Esophagus squamous epithelium (tissue), 5 donors: ENCODE data around the gene FAM20C. TPM values are rescaled to one million over a fixed set of nuclear protein-coding genes. Genes with fewer than 3 reads are reported as not detected.

Source experiments
- DNase-seq: peaks from one replicate; lab custom pipeline; 2025; lab: John Stamatoyannopoulos, UW
- H3K27ac ChIP-seq, 4 donors: fragments of 200-600 bp; sonication (generic); one replicate each; pipeline ENCODE4 v1.5.1; 2016 to 2019; ENCODE audit warnings: mild to moderate bottlenecking in 1 of 4
- H3K27me3 ChIP-seq, 4 donors: fragments of 200-600 bp; sonication (generic); 1 replicate in 3 of 4; 2 replicates in 1 of 4; pipeline versions ENCODE4 v1.5.1 to v1.6.0; 2017 to 2021; ENCODE audit warnings: antibody characterized with exemption in 1 of 4
- H3K36me3 ChIP-seq, 3 donors: fragments of 200-600 bp; sonication (generic); one replicate each; pipeline ENCODE4 v1.5.1; 2016 to 2019
- H3K4me1 ChIP-seq, 3 donors: fragments of 200-600 bp; sonication (generic); one replicate each; pipeline ENCODE4 v1.5.1; 2017 to 2019
- H3K4me3 ChIP-seq, 4 donors: fragments of 200-600 bp; sonication (generic); 1 replicate in 3 of 4; 2 replicates in 1 of 4; pipeline ENCODE4 v1.5.1; 2016 to 2019; ENCODE audit warnings: mild to moderate bottlenecking in 2 of 4, moderate library complexity in 1 of 4
- H3K9me3 ChIP-seq, 3 donors: fragments of 200-600 bp; sonication (generic); one replicate each; pipeline ENCODE4 v1.5.1; 2016 to 2019
- CTCF ChIP-seq, 6 experiments: fragments of 450-650 bp in 4 of 6; fragments of 200-600 bp in 2 of 6; sonication (generic) in 2 of 6; IDR thresholded peaks; one replicate each; pipeline ENCODE4 v1.5.1; 2016 to 2019; ENCODE audit warnings: antibody characterized with exemption in 6 of 6, mild to moderate bottlenecking in 4 of 6, moderate library complexity in 4 of 6
- POLR2A ChIP-seq, 4 donors: fragments of 450-650 bp; IDR thresholded peaks; one replicate each; pipeline ENCODE4 v1.6.1; 2017; ENCODE audit warnings: antibody characterized with exemption in 4 of 4, mild to moderate bottlenecking in 4 of 4, moderate library complexity in 3 of 4
- WGBS, 2 donors: methylation state at CpG; one replicate each; pipeline ENCODE4 v1.1.5; 2018; 5-methylcytosine and 5-hydroxymethylcytosine counted together
- intact Hi-C: fragments of 100-400 bp; cut with DNase I; formaldehyde crosslinking; loops from one replicate; pipeline ENCODE4 v1.15.0; 2022
- total RNA-seq, 4 donors: library from RNA; depleted of rRNA; stranded (reverse); fragments of >200 nt; gene quantifications; one replicate each; pipeline ENCODE4 v1.1.0, GENCODE V29; 2016
- donor health status: DM: yes; HTN: yes; CAD: no.

The FAM20C gene
- total RNA-seq, 4 donors from 2014 or later: 8.5 to 16.0 (median 13.7) TPM

GRCh38 chr7:159370-160270 is 32.8 kb upstream of the FAM20C start:
- intact Hi-C loops: no loop called here
- TF ChIP-seq CTCF (IDR thresholded peaks at IDR 0.05): no peak
- TF ChIP-seq POLR2A (IDR thresholded peaks at IDR 0.05): no peak
- WGBS, 2 donors: 86% methylated on average over 21 of the region's 50 CpGs; no CpG with 5 or more reads in 1 of the 2 donors

GRCh38 chr7:160958-161725 is 31.2 kb upstream of the FAM20C start:
- DNase-seq: no peak
- no peaks in the 10 kb centered on the region for H3K9me3 ChIP-seq
- no peak for TF ChIP-seq CTCF (IDR thresholded peaks at IDR 0.05)
- no peak for TF ChIP-seq POLR2A (IDR thresholded peaks at IDR 0.05)
- H3K27ac ChIP-seq: no peak overlapping the region
- H3K36me3 ChIP-seq: no peaks in the 10 kb centered on the region
- H3K27me3 ChIP-seq: peaks cover 0 to 37% (median 0%) of the 10 kb centered on the region in 4 donors
- H3K4me1 ChIP-seq: peaks cover 0 to 6% (median 0%) of the 10 kb centered on the region in 3 donors
- 84 to 96% methylated on average over 10 to 13 of the region's 27 CpGs for WGBS, 2 donors
- H3K4me3 ChIP-seq: no peak overlapping the region
- intact Hi-C loops: no loop called here

More at GRCh38 chr7:159370-160270, 32.8 kb upstream of the FAM20C start:
- H3K36me3 ChIP-seq: no peaks in the 10 kb centered on the region
- peaks cover 0 to 14% (median 0%) of the 10 kb centered on the region in 3 donors for H3K4me1 ChIP-seq
- DNase-seq: no peak
- H3K27me3 ChIP-seq: peaks cover 0 to 24% (median 0%) of the 10 kb centered on the region in 4 donors
- H3K4me3 ChIP-seq: no peak overlapping the region
- no peak overlapping the region for H3K27ac ChIP-seq
- H3K9me3 ChIP-seq: no peaks in the 10 kb centered on the region

- DNase-seq: no peak
- 69 to 84% methylated on average over 15 to 20 of the region's 21 CpGs for WGBS, 2 donors
- intact Hi-C loops: no loop called here
- no peaks in the 10 kb centered on the region for H3K9me3 ChIP-seq
- no peak overlapping the region for H3K4me3 ChIP-seq
- peaks cover 0 to 4% (median 0%) of the 10 kb centered on the region in 3 donors for H3K4me1 ChIP-seq
- H3K27me3 ChIP-seq: peaks cover 0 to 53% (median 0%) of the 10 kb centered on the region in 4 donors
- no peaks in the 10 kb centered on the region for H3K36me3 ChIP-seq
- TF ChIP-seq CTCF (IDR thresholded peaks at IDR 0.05): no peak
- no peak for TF ChIP-seq POLR2A (IDR thresholded peaks at IDR 0.05)
- no peak overlapping the region for H3K27ac ChIP-seq
These were observed 29.6 kb upstream of the FAM20C start for GRCh38 chr7:162632-163297.

GRCh38 chr7:163298-163695 is 29.1 kb upstream of the FAM20C start:
- 61 to 62% methylated on average over 5 to 7 of the region's 12 CpGs for WGBS, 2 donors
- TF ChIP-seq CTCF (IDR thresholded peaks at IDR 0.05) (no peak), POLR2A (IDR thresholded peaks at IDR 0.05) (no peak)
- Histone ChIP-seq H3K36me3 (no peaks in the 10 kb centered on the region), H3K27ac (no peak overlapping the region), H3K27me3 (peaks cover 0 to 58% (median 0%) of the 10 kb centered on the region in 4 donors), H3K4me1 (peaks cover 0 to 4% (median 0%) of the 10 kb centered on the region in 3 donors), H3K9me3 (no peaks in the 10 kb centered on the region), H3K4me3 (no peak overlapping the region)
- intact Hi-C loops: no loop called here
- DNase-seq: no peak
